GM23338 (cell line): ENCODE data around the gene NOP56. TPM values are rescaled to one million over a fixed set of nuclear protein-coding genes. Genes with fewer than 3 reads are reported as not detected.

ENCODE experiments used
- ATAC-seq: fragments of 200-7000 bp; cut with Tn5 transposase; 3 replicates; pipeline ENCODE4 v1.9.1; 2020
- DNase-seq: peaks from one replicate; pipeline ENCODE4 v3.0.0-alpha.2; 2015; ENCODE audit warnings: low spot score
- H2AFZ ChIP-seq: fragments of 200-600 bp; sonication (generic); 2 replicates; pipeline ENCODE4 v1.8.0; 2016; ENCODE audit warnings: antibody characterized with exemption, mild to moderate bottlenecking, moderate library complexity
- H3F3A ChIP-seq: fragments of 200-600 bp; sonication (generic); replicated peaks from 2 replicates; pipeline ENCODE4 v1.8.0; 2017; ENCODE audit warnings: antibody characterized with exemption, mixed run types, low read depth
- H3K27ac ChIP-seq: fragments of 200-600 bp; sonication (generic); 2 replicates; pipeline ENCODE4 v1.6.1; 2016; ENCODE audit warnings: low read depth
- H3K27me3 ChIP-seq: fragments of 200-600 bp; sonication (generic); 2 replicates; pipeline ENCODE4 v1.8.0; 2016; ENCODE audit warnings: mild to moderate bottlenecking, mixed run types, moderate library complexity; ENCODE audit not compliant: insufficient read depth
- H3K36me3 ChIP-seq: fragments of 200-600 bp; sonication (generic); 2 replicates; pipeline ENCODE4 v1.8.0; 2016; ENCODE audit warnings: mild to moderate bottlenecking; ENCODE audit not compliant: insufficient read depth
- H3K4me1 ChIP-seq: fragments of 200-600 bp; sonication (generic); 2 replicates; pipeline ENCODE4 v1.8.0; 2016; ENCODE audit warnings: mild to moderate bottlenecking, moderate library complexity; ENCODE audit not compliant: insufficient read depth
- H3K4me2 ChIP-seq: fragments of 200-600 bp; sonication (generic); 2 replicates; pipeline ENCODE4 v1.7.1; 2017; ENCODE audit warnings: mixed run types
- H3K4me3 ChIP-seq: fragments of 200-600 bp; sonication (generic); 2 replicates; pipeline ENCODE4 v1.6.1; 2016; ENCODE audit warnings: mixed run types
- H3K79me2 ChIP-seq: fragments of 200-600 bp; sonication (generic); replicated peaks from 2 replicates; pipeline ENCODE4 v1.8.0; 2017; ENCODE audit warnings: mild to moderate bottlenecking; ENCODE audit not compliant: insufficient read depth
- H3K9me2 ChIP-seq: fragments of 200-600 bp; sonication (generic); 2 replicates; pipeline ENCODE4 v1.8.0; 2017; ENCODE audit not compliant: insufficient read depth
- H4K20me1 ChIP-seq: fragments of 200-600 bp; sonication (generic); replicated peaks from 2 replicates; pipeline ENCODE4 v1.8.0; 2017; ENCODE audit warnings: mild to moderate bottlenecking; ENCODE audit not compliant: insufficient read depth
- H3K27ac Mint-ChIP-seq: 2 replicates; pipeline ENCODE4 v1.8.0; 2020; ENCODE audit warnings: inconsistent platforms, mild to moderate bottlenecking, moderate library complexity, mixed read lengths
- H3K27me3 Mint-ChIP-seq: 3 replicates; pipeline ENCODE4 v1.8.0; 2022; ENCODE audit warnings: low read depth, mild to moderate bottlenecking, moderate library complexity, mixed read lengths, inconsistent platforms; ENCODE audit not compliant: insufficient read depth, poor library complexity
- H3K36me3 Mint-ChIP-seq: 3 replicates; pipeline ENCODE4 v1.8.0; 2021; ENCODE audit warnings: low read depth, mild to moderate bottlenecking, inconsistent platforms, moderate library complexity, mixed read lengths
- H3K4me1 Mint-ChIP-seq: 3 replicates; pipeline ENCODE4 v1.8.0; 2020; ENCODE audit warnings: mild to moderate bottlenecking, inconsistent platforms, mixed read lengths
- H3K4me3 Mint-ChIP-seq: 3 replicates; pipeline ENCODE4 v1.8.0; 2021; ENCODE audit warnings: moderate library complexity, mild to moderate bottlenecking, inconsistent platforms, mixed read lengths
- H3K9me3 Mint-ChIP-seq: 3 replicates; pipeline ENCODE4 v1.8.0; 2020; ENCODE audit warnings: moderate library complexity, mild to moderate bottlenecking, inconsistent platforms, mixed read lengths
- CREB1 ChIP-seq: fragments of 250-450 bp; sonication (Bioruptor Pico); IDR thresholded peaks from 2 replicates; pipeline ENCODE4 v1.5.0; 2020; ENCODE audit warnings: low read depth, mild to moderate bottlenecking, moderate library complexity
- EZH2 ChIP-seq: fragments of 200-600 bp; sonication (generic); IDR thresholded peaks from one replicate; pipeline ENCODE4 v1.8.0; 2017; ENCODE audit warnings: antibody characterized with exemption, mild to moderate bottlenecking, low read depth; ENCODE audit not compliant: unreplicated experiment
- EZH2phosphoT487 ChIP-seq: fragments of 200-600 bp; sonication (generic); IDR thresholded peaks from one replicate; pipeline ENCODE4 v1.8.1; 2018; ENCODE audit warnings: antibody characterized with exemption; ENCODE audit not compliant: unreplicated experiment
- JUNB ChIP-seq: IDR thresholded peaks from one replicate; pipeline ENCODE4 v1.6.1; 2016; ENCODE audit warnings: antibody characterized with exemption; ENCODE audit not compliant: unreplicated experiment
- NANOG ChIP-seq: IDR thresholded peaks from 2 replicates; pipeline ENCODE4 v1.6.1; 2016; ENCODE audit warnings: antibody characterized with exemption, borderline replicate concordance
- POLR2AphosphoS5 ChIP-seq: IDR thresholded peaks from 2 replicates; pipeline ENCODE4 v1.6.1; 2016; ENCODE audit warnings: antibody characterized with exemption, low read depth
- REST ChIP-seq: IDR thresholded peaks from one replicate; pipeline ENCODE4 v1.6.1; 2018; ENCODE audit warnings: antibody characterized with exemption; ENCODE audit not compliant: unreplicated experiment
- STAT1 ChIP-seq: IDR thresholded peaks from one replicate; pipeline ENCODE4 v1.6.1; 2016; ENCODE audit warnings: antibody characterized with exemption; ENCODE audit not compliant: unreplicated experiment
- ZNF114 ChIP-seq: fragments of 250-450 bp; sonication (Bioruptor Pico); IDR thresholded peaks from 2 replicates; pipeline ENCODE4 v1.5.0; 2020; ENCODE audit warnings: mild to moderate bottlenecking, moderate library complexity
- ZNF331 ChIP-seq: fragments of 250-450 bp; sonication (Bioruptor Pico); IDR thresholded peaks from 2 replicates; pipeline ENCODE4 v1.5.0; 2020; ENCODE audit warnings: low read depth, mild to moderate bottlenecking, moderate library complexity
- ZNF462 ChIP-seq: fragments of 250-450 bp; sonication (Bioruptor Pico); IDR thresholded peaks from 2 replicates; pipeline ENCODE4 v1.5.0; 2020; ENCODE audit warnings: mild to moderate bottlenecking, moderate library complexity
- polyA plus RNA-seq: library from polyadenylated mRNA; unstranded; fragments of >200 nt; fragmentation: Nextera tagmentation; extraction: Ambion mirVana; gene quantifications from 2 replicates; pipeline ENCODE4 v1.2.1, GENCODE V29; 2016
- total RNA-seq: library from RNA; depleted of rRNA; stranded (reverse); fragments of >200 nt; shearing (Covaris generic); gene quantifications from 2 replicates; pipeline ENCODE4 v1.2.3, GENCODE V29; 2014
- TF ChIP-seq, protein P1 (sequence below), 2 experiments: fragments of 200-600 bp in 1 of 2; sonication (generic) in 1 of 2; conservative IDR thresholded peaks; 2 replicates each; pipeline versions ENCODE4 v1.5.1 to v1.6.1; 2016 to 2017; ENCODE audit warnings: antibody characterized with exemption in 2 of 2, low read depth in 2 of 2, mild to moderate bottlenecking in 2 of 2, moderate library complexity in 1 of 2
- TF ChIP-seq, protein P2 (sequence below): IDR thresholded peaks from 2 replicates; pipeline ENCODE4 v1.6.1; 2016; ENCODE audit warnings: antibody characterized with exemption

NOP56 gene
- total and polyA plus RNA-seq, 2 experiments from 2014 or later: 447 to 576 TPM

DNA sequence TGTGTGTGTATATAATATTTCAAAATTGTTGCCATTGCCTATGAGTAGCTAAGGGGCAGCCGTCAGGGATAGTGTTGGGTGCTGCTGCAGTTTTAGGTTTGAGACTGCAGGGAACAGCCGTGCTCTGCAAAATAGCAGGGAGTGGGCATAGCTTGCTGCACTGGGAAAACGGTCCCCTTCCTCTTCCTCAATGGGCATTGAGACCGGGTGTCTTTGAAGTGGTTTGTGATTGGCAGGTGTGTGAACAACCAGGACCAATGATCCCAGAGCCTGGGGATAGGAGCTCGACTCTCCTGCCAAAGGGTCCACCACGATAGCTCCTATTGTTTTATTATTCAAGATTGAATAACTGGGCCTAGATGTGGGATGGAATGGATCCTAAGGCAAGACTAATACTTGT, 35.1 kb downstream of the NOP56 start:
- peaks cover 5% of the 10 kb centered on the region; the same call in 1 of the 2 replicates for H4K20me1 ChIP-seq
- peaks cover 69% of the 10 kb centered on the region for H3K27me3 ChIP-seq
- H3K4me3 ChIP-seq: peak overlapping the region; percentile 33; the same call in 1 of the 2 replicates
- H3K36me3 ChIP-seq: no peaks in the 10 kb centered on the region
- Mint-ChIP-seq H3K36me3 (peaks cover 3% of the 10 kb centered on the region; the same call in 1 of the 3 replicates), H3K9me3 (peaks cover 9% of the 10 kb centered on the region; the same call in 2 of the 3 replicates), H3K27ac (no peak overlapping the region), H3K4me1 (peaks cover 17% of the 10 kb centered on the region), H3K4me3 (peak overlapping the region; percentile 44; the same call in 2 of the 3 replicates), H3K27me3 (peaks cover 53% of the 10 kb centered on the region)
- H2AFZ ChIP-seq: 0 out of 2 replicates have a peak overlapping the region, but pooled peaks have one; percentile 79
- no peak overlapping the region for H3K27ac ChIP-seq
- peaks cover 10% of the 10 kb centered on the region; the same call in 1 of the 2 replicates for H3K4me1 ChIP-seq
- H3K9me2 ChIP-seq: no peaks in the 10 kb centered on the region
- ATAC-seq (no peak), DNase-seq (no peak)
- TF ChIP-seq NANOG (no peak), ZNF462 (CRISPR knock-in tag) (no peak), STAT1 (no peak), ZNF114 (no peak), REST (no peak), JUNB (no peak), EZH2 (no peak), CREB1 (CRISPR knock-in tag) (no peak), EZH2phosphoT487 (no peak), ZNF331 (CRISPR knock-in tag) (no peak), POLR2AphosphoS5 (no peak)
- TF ChIP-seq, protein P1, sequence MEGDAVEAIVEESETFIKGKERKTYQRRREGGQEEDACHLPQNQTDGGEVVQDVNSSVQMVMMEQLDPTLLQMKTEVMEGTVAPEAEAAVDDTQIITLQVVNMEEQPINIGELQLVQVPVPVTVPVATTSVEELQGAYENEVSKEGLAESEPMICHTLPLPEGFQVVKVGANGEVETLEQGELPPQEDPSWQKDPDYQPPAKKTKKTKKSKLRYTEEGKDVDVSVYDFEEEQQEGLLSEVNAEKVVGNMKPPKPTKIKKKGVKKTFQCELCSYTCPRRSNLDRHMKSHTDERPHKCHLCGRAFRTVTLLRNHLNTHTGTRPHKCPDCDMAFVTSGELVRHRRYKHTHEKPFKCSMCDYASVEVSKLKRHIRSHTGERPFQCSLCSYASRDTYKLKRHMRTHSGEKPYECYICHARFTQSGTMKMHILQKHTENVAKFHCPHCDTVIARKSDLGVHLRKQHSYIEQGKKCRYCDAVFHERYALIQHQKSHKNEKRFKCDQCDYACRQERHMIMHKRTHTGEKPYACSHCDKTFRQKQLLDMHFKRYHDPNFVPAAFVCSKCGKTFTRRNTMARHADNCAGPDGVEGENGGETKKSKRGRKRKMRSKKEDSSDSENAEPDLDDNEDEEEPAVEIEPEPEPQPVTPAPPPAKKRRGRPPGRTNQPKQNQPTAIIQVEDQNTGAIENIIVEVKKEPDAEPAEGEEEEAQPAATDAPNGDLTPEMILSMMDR (conservative IDR thresholded peaks at IDR 0.05; ENCODE audit: low read depth in 2 of 2): no peak
- TF ChIP-seq, protein P2, sequence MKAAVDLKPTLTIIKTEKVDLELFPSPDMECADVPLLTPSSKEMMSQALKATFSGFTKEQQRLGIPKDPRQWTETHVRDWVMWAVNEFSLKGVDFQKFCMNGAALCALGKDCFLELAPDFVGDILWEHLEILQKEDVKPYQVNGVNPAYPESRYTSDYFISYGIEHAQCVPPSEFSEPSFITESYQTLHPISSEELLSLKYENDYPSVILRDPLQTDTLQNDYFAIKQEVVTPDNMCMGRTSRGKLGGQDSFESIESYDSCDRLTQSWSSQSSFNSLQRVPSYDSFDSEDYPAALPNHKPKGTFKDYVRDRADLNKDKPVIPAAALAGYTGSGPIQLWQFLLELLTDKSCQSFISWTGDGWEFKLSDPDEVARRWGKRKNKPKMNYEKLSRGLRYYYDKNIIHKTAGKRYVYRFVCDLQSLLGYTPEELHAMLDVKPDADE: no peak
- H3F3A ChIP-seq: peaks cover 7% of the 10 kb centered on the region; the same call in 1 of the 2 replicates
- H3K4me2 ChIP-seq: peak overlapping the region; percentile 65; the same call in 1 of the 2 replicates
- no peaks in the 10 kb centered on the region for H3K79me2 ChIP-seq
